SU-DHL-6 (cell line): ENCODE data around the gene PPHLN1.

Experiments used
- EZH2phosphoT487 ChIP-seq: fragments of 200-600 bp; sonication (generic), shearing (Covaris generic); conservative IDR thresholded peaks from 2 replicates; pipeline ENCODE4 v1.6.1; 2018; ENCODE audit warnings: mild to moderate bottlenecking, antibody characterized with exemption, low read length, moderate library complexity, mixed read lengths
- TF ChIP-seq, protein P1 (sequence below): fragments of 200-600 bp; sonication (generic); IDR thresholded peaks from one replicate; pipeline ENCODE4 v1.5.1; 2017; ENCODE audit warnings: antibody characterized with exemption, mild to moderate bottlenecking, low read length, moderate library complexity; ENCODE audit not compliant: insufficient read depth, poor library complexity, severe bottlenecking

DNA sequence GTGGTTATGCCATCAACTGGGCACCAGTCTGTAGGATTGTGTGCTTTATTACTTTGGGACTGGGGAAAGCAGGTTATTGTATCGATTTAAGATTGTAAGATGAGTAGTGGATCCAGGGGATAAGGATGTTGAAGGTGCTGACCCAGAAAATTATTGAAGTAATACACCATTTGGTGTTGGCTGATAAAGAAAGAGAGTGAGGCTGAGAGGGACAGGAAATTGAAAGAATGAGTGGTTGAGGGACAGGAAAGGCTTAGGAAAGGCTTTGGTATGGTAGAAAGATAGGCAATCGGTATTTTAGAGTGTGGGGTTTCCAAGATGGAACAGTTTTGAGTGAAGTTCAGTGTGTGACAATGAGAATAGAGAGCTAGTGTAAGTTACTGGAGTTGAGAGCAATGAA, 12.3 kb downstream of the PPHLN1 start:
- TF ChIP-seq, protein P1, sequence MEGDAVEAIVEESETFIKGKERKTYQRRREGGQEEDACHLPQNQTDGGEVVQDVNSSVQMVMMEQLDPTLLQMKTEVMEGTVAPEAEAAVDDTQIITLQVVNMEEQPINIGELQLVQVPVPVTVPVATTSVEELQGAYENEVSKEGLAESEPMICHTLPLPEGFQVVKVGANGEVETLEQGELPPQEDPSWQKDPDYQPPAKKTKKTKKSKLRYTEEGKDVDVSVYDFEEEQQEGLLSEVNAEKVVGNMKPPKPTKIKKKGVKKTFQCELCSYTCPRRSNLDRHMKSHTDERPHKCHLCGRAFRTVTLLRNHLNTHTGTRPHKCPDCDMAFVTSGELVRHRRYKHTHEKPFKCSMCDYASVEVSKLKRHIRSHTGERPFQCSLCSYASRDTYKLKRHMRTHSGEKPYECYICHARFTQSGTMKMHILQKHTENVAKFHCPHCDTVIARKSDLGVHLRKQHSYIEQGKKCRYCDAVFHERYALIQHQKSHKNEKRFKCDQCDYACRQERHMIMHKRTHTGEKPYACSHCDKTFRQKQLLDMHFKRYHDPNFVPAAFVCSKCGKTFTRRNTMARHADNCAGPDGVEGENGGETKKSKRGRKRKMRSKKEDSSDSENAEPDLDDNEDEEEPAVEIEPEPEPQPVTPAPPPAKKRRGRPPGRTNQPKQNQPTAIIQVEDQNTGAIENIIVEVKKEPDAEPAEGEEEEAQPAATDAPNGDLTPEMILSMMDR, result no peak
- TF ChIP-seq EZH2phosphoT487, result no peak
